ENCODE measurements around the gene USP53.

The USP53 gene

GRCh38 chr4:119218093-119218492, 5.6 kb downstream of the USP53 start:
- H3K9ac ChIP-seq: no peak overlapping the region
- H3K4me1 ChIP-seq: no peaks in the 10 kb centered on the region
- no peak overlapping the region for H2AFZ ChIP-seq
- H3K36me3 ChIP-seq (ENCODE audit: control insufficient read depth, insufficient read depth, low read length): no peaks in the 10 kb centered on the region
- no peak overlapping the region for H3K27ac ChIP-seq
- H3K27me3 ChIP-seq (ENCODE audit: control insufficient read depth, insufficient read depth, low read length): no peaks in the 10 kb centered on the region
- H3K4me3 ChIP-seq (ENCODE audit: low read depth, low read length): no peak overlapping the region
- no peak overlapping the region for H3K4me2 ChIP-seq (ENCODE audit: low read length)
- peaks cover 2% of the 10 kb centered on the region for H3K79me2 ChIP-seq
- no peak for TF ChIP-seq CTCF (IDR thresholded peaks at IDR 0.05)
- no peaks in the 10 kb centered on the region for H3K9me3 ChIP-seq (ENCODE audit: control insufficient read depth, low read length)

GRCh38 chr4:119221412-119221811, 8.9 kb downstream of the USP53 start:
- no peaks in the 10 kb centered on the region for H3K27me3 ChIP-seq (ENCODE audit: control insufficient read depth, insufficient read depth, low read length)
- no peaks in the 10 kb centered on the region for H3K36me3 ChIP-seq (ENCODE audit: control insufficient read depth, insufficient read depth, low read length)
- H3K9me3 ChIP-seq (ENCODE audit: control insufficient read depth, low read length): no peaks in the 10 kb centered on the region
- no peak overlapping the region for H3K27ac ChIP-seq
- no peak overlapping the region for H3K4me3 ChIP-seq (ENCODE audit: low read depth, low read length)
- no peak overlapping the region for H3K9ac ChIP-seq
- H3K4me1 ChIP-seq: no peaks in the 10 kb centered on the region
- no peak for TF ChIP-seq CTCF (IDR thresholded peaks at IDR 0.05)
- H3K4me2 ChIP-seq (ENCODE audit: low read length): no peak overlapping the region
- H2AFZ ChIP-seq: no peak overlapping the region
- no peaks in the 10 kb centered on the region for H3K79me2 ChIP-seq

GRCh38 chr4:119227690-119228089, 15.2 kb downstream of the USP53 start:
- H3K4me3 ChIP-seq (ENCODE audit: low read depth, low read length): no peak overlapping the region
- no peaks in the 10 kb centered on the region for H3K27me3 ChIP-seq (ENCODE audit: control insufficient read depth, insufficient read depth, low read length)
- H3K4me1 ChIP-seq: no peaks in the 10 kb centered on the region
- H2AFZ ChIP-seq: no peak overlapping the region
- no peaks in the 10 kb centered on the region for H3K9me3 ChIP-seq (ENCODE audit: control insufficient read depth, low read length)
- H3K27ac ChIP-seq: no peak overlapping the region
- no peaks in the 10 kb centered on the region for H3K36me3 ChIP-seq (ENCODE audit: control insufficient read depth, insufficient read depth, low read length)
- H3K4me2 ChIP-seq (ENCODE audit: low read length): no peak overlapping the region
- no peak overlapping the region for H3K9ac ChIP-seq
- H3K79me2 ChIP-seq: no peaks in the 10 kb centered on the region
- no peak for TF ChIP-seq CTCF (IDR thresholded peaks at IDR 0.05)

- Histone ChIP-seq H3K4me2 (ENCODE audit: low read length) (no peak overlapping the region), H3K27me3 (ENCODE audit: control insufficient read depth, insufficient read depth, low read length) (no peaks in the 10 kb centered on the region), H3K36me3 (ENCODE audit: control insufficient read depth, insufficient read depth, low read length) (no peaks in the 10 kb centered on the region), H3K4me3 (ENCODE audit: low read depth, low read length) (no peak overlapping the region), H3K9me3 (ENCODE audit: control insufficient read depth, low read length) (no peaks in the 10 kb centered on the region), H2AFZ (no peak overlapping the region), H3K27ac (no peak overlapping the region), H3K4me1 (peaks cover under 1% of the 10 kb centered on the region), H3K9ac (no peak overlapping the region), H3K79me2 (no peaks in the 10 kb centered on the region)
- no peak for TF ChIP-seq CTCF (IDR thresholded peaks at IDR 0.05)
These were observed 15.9 kb downstream of the USP53 start for GRCh38 chr4:119228406-119228805.

- H3K36me3 ChIP-seq (ENCODE audit: control insufficient read depth, insufficient read depth, low read length): no peaks in the 10 kb centered on the region
- H3K27me3 ChIP-seq (ENCODE audit: control insufficient read depth, insufficient read depth, low read length): no peaks in the 10 kb centered on the region
- H3K9me3 ChIP-seq (ENCODE audit: control insufficient read depth, low read length): no peaks in the 10 kb centered on the region
- no peak overlapping the region for H3K27ac ChIP-seq
- no peak overlapping the region for H2AFZ ChIP-seq
- H3K4me1 ChIP-seq: peaks cover 3% of the 10 kb centered on the region
- no peaks in the 10 kb centered on the region for H3K79me2 ChIP-seq
- no peak for TF ChIP-seq CTCF (IDR thresholded peaks at IDR 0.05)
- no peak overlapping the region for H3K4me3 ChIP-seq (ENCODE audit: low read depth, low read length)
- no peak overlapping the region for H3K9ac ChIP-seq
- no peak overlapping the region for H3K4me2 ChIP-seq (ENCODE audit: low read length)
These were observed 17.6 kb downstream of the USP53 start for GRCh38 chr4:119229908-119230687.

Data from parathyroid adenoma (tissue), 2 donors.